Activated naive CD4-positive, alpha-beta T cell treated with anti-CD3 and anti-CD28 coated beads for 36 hours (primary cell): ENCODE results near the gene ACBD5. TPM values are rescaled to one million over a fixed set of nuclear protein-coding genes. Genes with fewer than 3 reads are reported as not detected.
"Not testable (repeated sequence)": the region's sequence is repeated elsewhere in the genome, so short reads cannot be mapped to it uniquely, and the experiment has no call there.

ENCODE experiments used
- CTCF ChIA-PET: fragments of 350-600 bp; sonication (Branson Sonifier 250); formaldehyde crosslinking; loops from one replicate; lab custom pipeline; 2021; ENCODE audit warnings: antibody characterized with exemption; lab: Charles Lee
- DNase-seq: peaks from one replicate; pipeline ENCODE4 v3.0.0-alpha.2; 2020
- H3K27ac Mint-ChIP-seq: one replicate; pipeline ENCODE4 v1.8.0; 2021; ENCODE audit warnings: mild to moderate bottlenecking, mixed read lengths
- H3K27me3 Mint-ChIP-seq: one replicate; pipeline ENCODE4 v1.8.0; 2021; ENCODE audit warnings: low read depth, mixed read lengths
- H3K36me3 Mint-ChIP-seq: one replicate; pipeline ENCODE4 v1.8.0; 2021; ENCODE audit warnings: low read depth, mixed read lengths
- H3K4me1 Mint-ChIP-seq: one replicate; pipeline ENCODE4 v1.8.0; 2021; ENCODE audit warnings: low read depth, mixed read lengths
- H3K4me3 Mint-ChIP-seq: one replicate; pipeline ENCODE4 v1.8.0; 2021; ENCODE audit warnings: mild to moderate bottlenecking, moderate library complexity, mixed read lengths
- H3K9me3 Mint-ChIP-seq: one replicate; pipeline ENCODE4 v1.8.0; 2021; ENCODE audit warnings: mixed read lengths
- intact Hi-C: fragments of 100-400 bp; cut with micrococcal nuclease; formaldehyde crosslinking; loops from one replicate; pipeline ENCODE4 v1.15.1; 2023
- total RNA-seq, 2 experiments: library from RNA; stranded (reverse); gene quantifications; one replicate each; pipeline ENCODE4 v1.2.3, GENCODE V29; 2021

ACBD5 gene, protein sequence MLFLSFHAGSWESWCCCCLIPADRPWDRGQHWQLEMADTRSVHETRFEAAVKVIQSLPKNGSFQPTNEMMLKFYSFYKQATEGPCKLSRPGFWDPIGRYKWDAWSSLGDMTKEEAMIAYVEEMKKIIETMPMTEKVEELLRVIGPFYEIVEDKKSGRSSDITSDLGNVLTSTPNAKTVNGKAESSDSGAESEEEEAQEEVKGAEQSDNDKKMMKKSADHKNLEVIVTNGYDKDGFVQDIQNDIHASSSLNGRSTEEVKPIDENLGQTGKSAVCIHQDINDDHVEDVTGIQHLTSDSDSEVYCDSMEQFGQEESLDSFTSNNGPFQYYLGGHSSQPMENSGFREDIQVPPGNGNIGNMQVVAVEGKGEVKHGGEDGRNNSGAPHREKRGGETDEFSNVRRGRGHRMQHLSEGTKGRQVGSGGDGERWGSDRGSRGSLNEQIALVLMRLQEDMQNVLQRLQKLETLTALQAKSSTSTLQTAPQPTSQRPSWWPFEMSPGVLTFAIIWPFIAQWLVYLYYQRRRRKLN
- 10 to 100 TPM in 1 of 2 experiments, 1 to 10 TPM in 1; 8.7 to 10.4 TPM for total RNA-seq

GRCh38 chr10:27240212-27241009, at the start of gene ACBD5:
TSS of gene ACBD5 (minus strand) at chr10:27240797. CDS start at chr10:27240688, 109 bp downstream.
- Mint-ChIP-seq H3K27me3 (no peaks in the 10 kb centered on the region), H3K36me3 (peaks cover 21% of the 10 kb centered on the region), H3K9me3 (no peaks in the 10 kb centered on the region), H3K4me3 (peak within 1 kb of the TSS; percentile 93), H3K4me1 (peaks cover 22% of the 10 kb centered on the region), H3K27ac (peak within 1 kb of the TSS; percentile 100)
- intact Hi-C loops, result loop anchor here (1.0 to 10.0 kb wide), 8 partner anchors 122 to 1292 kb away; partner anchors contain the start of gene WAC
- peak; percentile 74 for DNase-seq
- CTCF ChIA-PET, result interaction anchor here (0.7 to 1.2 kb wide), 3 partner anchors 17 to 86 kb away, joined by 3 to 5 read pairs (median 3); partner anchors contain the start of gene YME1L1

- Mint-ChIP-seq H3K9me3 (no peaks in the 10 kb centered on the region), H3K4me3 (no peak overlapping the region), H3K27ac (peak overlapping the region; percentile 77), H3K36me3 (no peaks in the 10 kb centered on the region), H3K27me3 (no peaks in the 10 kb centered on the region), H3K4me1 (peaks cover 5% of the 10 kb centered on the region)
- CTCF ChIA-PET, result interaction anchor here (0.7 to 1.3 kb wide), 2 partner anchors 9 to 61 kb away, joined by 3 to 7 read pairs; no protein-coding TSS in a partner anchor
- peak; percentile 71 for DNase-seq
- intact Hi-C loops, result loop anchor here (1.0 kb wide), 3 partner anchors 43 to 395 kb away; no protein-coding TSS in a partner anchor
Measured at GRCh38 chr10:27285093-27285492, 44.5 kb upstream of the ACBD5 start.

DNA sequence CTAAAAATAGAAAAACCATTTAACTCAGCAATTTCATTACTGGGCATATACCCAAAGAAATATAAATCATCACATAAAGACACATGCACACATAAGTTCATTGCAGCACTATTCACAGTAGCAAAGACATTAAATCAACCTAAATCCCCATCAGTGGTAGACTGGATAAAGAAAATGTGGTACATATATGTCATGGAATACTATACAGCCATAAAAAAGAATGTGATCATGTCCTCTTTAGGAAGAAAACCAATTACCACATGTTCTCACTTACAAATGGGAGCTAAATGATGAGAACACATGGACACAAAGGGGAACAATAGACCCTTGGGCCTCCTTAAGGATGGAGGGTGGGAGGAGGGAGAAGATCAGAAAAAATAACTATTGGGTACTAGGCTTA, 36.0 kb upstream of the ACBD5 start:
- intact Hi-C loops, result no loop called here
- CTCF ChIA-PET, result interaction anchor here (0.6 kb wide), 1 partner anchor 8 kb away, joined by 3 read pairs; no protein-coding TSS in a partner anchor

GRCh38 chr10:27266025-27266424, 25.4 kb upstream of the ACBD5 start:
- CTCF ChIA-PET, H3K9me3 Mint-ChIP-seq, intact Hi-C loops, H3K4me1 Mint-ChIP-seq, H3K27ac Mint-ChIP-seq, DNase-seq, H3K4me3 Mint-ChIP-seq, H3K36me3 Mint-ChIP-seq: not testable (repeated sequence)
- peaks cover 19% of the 10 kb centered on the region for H3K27me3 Mint-ChIP-seq

More for the DNA sequence above, 36.0 kb upstream of the ACBD5 start:
- no peak for DNase-seq
- H3K4me3 Mint-ChIP-seq, result no peak overlapping the region
- no peaks in the 10 kb centered on the region for H3K4me1 Mint-ChIP-seq
- peaks cover 27% of the 10 kb centered on the region for H3K27me3 Mint-ChIP-seq
- no peak overlapping the region for H3K27ac Mint-ChIP-seq
- H3K9me3 Mint-ChIP-seq, result no peaks in the 10 kb centered on the region
- no peaks in the 10 kb centered on the region for H3K36me3 Mint-ChIP-seq

DNA sequence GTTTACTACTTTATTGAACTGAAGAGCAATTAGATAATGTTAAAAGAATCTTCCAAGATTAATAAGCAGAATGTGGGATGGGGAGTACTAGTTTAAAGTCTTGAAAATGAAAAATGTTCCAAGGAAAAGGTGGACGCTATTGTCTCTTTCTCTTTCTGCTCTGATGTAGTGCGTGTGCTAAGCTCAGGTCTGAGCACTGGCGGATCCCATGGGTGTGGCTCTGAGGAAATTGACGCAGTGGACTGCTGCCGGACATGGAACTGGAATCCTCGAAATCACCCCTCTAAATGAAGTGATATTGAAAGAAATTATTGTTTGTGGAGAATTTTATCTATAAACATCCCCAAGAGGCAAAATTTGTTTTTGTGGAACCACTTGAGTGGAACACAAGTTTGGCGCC, 22.2 kb upstream of the ACBD5 start:
- peaks cover 14% of the 10 kb centered on the region for H3K4me1 Mint-ChIP-seq
- H3K36me3 Mint-ChIP-seq, CTCF ChIA-PET, H3K4me3 Mint-ChIP-seq, H3K27ac Mint-ChIP-seq, intact Hi-C loops, DNase-seq, H3K9me3 Mint-ChIP-seq: not testable (repeated sequence)
- H3K27me3 Mint-ChIP-seq, result peaks cover 39% of the 10 kb centered on the region

DNA sequence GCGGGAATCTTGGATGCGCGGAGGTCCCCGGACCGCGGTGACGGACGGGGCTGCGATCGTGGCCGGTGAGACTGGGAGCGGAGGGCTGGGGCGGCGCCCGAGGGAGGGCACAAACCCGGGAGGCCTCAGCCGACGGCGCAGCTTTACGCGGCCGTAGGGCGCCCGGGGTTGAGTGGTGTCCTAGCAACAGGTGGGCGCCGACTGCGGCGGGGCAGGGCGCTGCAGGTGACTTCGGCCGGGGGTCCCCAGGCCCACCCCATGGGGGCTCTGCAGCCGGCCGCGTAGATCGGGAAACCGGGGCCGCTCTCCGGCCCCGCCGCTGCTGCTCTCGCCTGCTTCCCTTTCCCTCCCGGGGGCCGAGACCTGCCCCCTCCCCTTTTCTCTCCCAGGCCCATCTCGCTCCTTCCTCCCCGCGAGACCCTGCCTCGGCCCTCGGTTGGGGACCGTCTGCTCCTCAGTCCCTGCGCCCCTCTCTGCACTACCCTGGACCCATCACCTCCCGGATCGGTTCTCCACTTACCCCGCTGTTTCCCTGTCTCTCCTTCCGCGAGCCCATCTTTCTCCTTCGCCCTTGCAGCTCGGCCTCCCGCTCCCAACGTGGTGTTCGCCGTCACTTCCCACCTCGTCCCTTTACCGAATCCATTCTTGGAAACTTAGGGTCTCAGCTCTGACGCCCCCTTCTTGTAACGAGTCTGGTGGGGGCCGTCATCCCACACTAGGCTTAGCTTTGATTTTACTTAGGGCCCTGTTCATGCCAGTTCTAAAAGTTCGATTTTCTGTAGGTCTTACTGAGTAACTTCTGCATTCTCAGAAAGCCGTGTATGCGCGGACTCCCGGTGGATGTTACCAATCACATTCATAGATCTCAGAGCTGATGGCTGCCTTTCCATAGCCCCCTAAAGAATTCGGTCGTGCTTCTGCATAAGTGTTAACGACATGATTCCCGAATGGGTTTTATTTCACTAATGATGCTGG, 18.5 kb upstream of the ACBD5 start:
- intact Hi-C loops, result no loop called here
- DNase-seq, result peak; percentile 23
- H3K27me3 Mint-ChIP-seq, result peaks cover 44% of the 10 kb centered on the region

DNA sequence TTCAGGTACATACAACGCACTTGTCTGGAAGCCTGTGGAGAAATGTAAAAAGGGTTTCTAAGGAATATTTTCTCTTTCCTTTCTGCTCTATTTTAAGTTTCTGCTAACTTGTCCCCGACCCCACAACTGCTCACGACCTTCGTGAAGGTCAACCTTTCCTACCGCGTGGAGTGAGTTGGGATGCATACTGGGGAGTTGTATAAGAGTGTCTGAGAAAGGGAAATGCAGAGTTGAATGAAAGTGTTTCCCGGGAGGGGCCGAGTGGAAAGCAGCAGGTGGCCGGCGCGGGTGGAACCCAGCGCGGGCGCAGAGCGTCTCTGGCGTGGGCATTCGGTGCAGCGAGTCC, 17.9 kb upstream of the ACBD5 start:
- no peak overlapping the region for H3K27ac Mint-ChIP-seq
- CTCF ChIA-PET, result no interaction called here
- intact Hi-C loops, result no loop called here
- no peak for DNase-seq
- H3K27me3 Mint-ChIP-seq, result peaks cover 41% of the 10 kb centered on the region
- H3K4me3 Mint-ChIP-seq, result peak overlapping the region; percentile 79
- H3K9me3 Mint-ChIP-seq, result peaks cover 8% of the 10 kb centered on the region
- H3K36me3 Mint-ChIP-seq, result peaks cover 3% of the 10 kb centered on the region
- peaks cover 22% of the 10 kb centered on the region for H3K4me1 Mint-ChIP-seq

More for the DNA sequence above, 18.5 kb upstream of the ACBD5 start:
- peaks cover 8% of the 10 kb centered on the region for H3K9me3 Mint-ChIP-seq
- peak overlapping the region; percentile 85 for H3K4me3 Mint-ChIP-seq
- H3K27ac Mint-ChIP-seq, result no peak overlapping the region
- peaks cover 3% of the 10 kb centered on the region for H3K36me3 Mint-ChIP-seq
- H3K4me1 Mint-ChIP-seq, result peaks cover 19% of the 10 kb centered on the region
- CTCF ChIA-PET, result no interaction called here

- Mint-ChIP-seq H3K9me3 (peaks cover 8% of the 10 kb centered on the region), H3K4me1 (peaks cover 28% of the 10 kb centered on the region), H3K36me3 (peaks cover 3% of the 10 kb centered on the region), H3K4me3 (no peak overlapping the region), H3K27me3 (peaks cover 32% of the 10 kb centered on the region), H3K27ac (no peak overlapping the region)
- CTCF ChIA-PET, result interaction anchor here (1.1 kb wide), 1 partner anchor 105 kb away, joined by 3 read pairs; no protein-coding TSS in a partner anchor
- DNase-seq, result no peak
- intact Hi-C loops, result loop anchor here (1.0 kb wide), 1 partner anchor 13 kb away; no protein-coding TSS in a partner anchor
Measured at GRCh38 chr10:27256299-27257189, 15.9 kb upstream of the ACBD5 start.

DNA sequence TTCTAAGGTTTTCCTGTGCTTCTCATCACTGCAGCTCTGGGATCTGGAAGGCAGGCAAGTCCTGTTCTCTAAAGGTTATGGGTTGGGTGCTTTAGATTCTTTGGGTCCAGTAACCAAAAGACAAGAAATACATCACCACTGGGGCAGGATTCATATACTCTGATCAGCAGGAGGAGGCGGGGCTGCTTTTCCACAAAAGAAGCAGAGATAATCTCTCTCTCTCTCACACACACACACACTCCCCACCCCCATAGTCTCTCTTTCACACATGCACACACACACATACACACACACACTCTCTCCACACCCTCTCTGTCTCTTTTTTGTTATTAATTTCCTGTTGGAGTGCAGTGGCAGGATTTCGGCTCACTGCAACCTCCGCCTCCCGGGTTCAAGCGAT, 13.0 kb upstream of the ACBD5 start:
- CTCF ChIA-PET, result interaction anchor here (0.6 kb wide), 1 partner anchor 191 kb away, joined by 4 read pairs; no protein-coding TSS in a partner anchor
- intact Hi-C loops, result no loop called here
- no peak overlapping the region for H3K27ac Mint-ChIP-seq
- H3K4me3 Mint-ChIP-seq, result peak overlapping the region; percentile 73
- no peak for DNase-seq
- peaks cover 8% of the 10 kb centered on the region for H3K9me3 Mint-ChIP-seq
- peaks cover 21% of the 10 kb centered on the region for H3K4me1 Mint-ChIP-seq
- H3K36me3 Mint-ChIP-seq, result no peaks in the 10 kb centered on the region
- peaks cover 16% of the 10 kb centered on the region for H3K27me3 Mint-ChIP-seq

DNA sequence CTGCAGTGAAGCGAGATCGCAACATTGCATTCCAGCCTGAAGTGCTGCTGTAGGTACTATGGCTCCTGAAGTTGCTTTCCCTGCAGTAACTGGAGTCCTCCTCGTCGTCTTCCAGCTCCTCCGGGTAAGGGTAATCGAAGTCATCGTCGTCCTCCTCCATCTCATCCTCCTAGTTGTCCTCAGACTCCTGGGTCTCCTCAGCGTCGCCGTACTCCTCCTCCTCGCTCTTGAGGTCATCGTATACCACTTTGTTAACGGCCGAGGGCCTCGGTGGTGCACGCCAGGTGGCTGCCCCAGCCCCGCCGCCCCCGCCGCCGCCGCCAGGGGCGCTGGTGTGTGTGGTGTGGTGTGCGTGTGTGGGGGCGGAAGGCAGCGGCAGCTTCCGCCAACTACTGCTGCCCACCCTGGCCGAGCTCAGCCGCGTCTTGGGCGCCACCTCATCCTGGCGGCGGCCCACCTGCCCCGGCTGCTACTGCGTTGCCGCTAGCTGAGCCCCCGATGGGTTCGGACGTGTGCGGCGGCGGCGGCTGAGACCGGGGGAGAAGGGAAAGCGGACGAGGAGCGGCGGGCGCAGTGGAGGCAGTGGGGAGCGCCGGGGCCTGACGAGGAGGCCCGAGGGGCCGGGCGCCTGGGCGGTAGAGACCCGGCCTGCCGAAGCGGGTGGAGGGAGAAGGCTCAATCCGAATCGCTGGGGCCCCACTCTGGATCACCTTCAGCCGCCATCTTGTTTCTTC, 11.8 kb upstream of the ACBD5 start:
- intact Hi-C loops, result loop anchor here (1.0 kb wide), 1 partner anchor 9 kb away; no protein-coding TSS in a partner anchor
- H3K27me3 Mint-ChIP-seq, result peaks cover 5% of the 10 kb centered on the region
- CTCF ChIA-PET, result interaction anchor here (0.6 to 1.5 kb wide), 3 partner anchors 9 to 35 kb away, joined by 3 to 12 read pairs (median 4); no protein-coding TSS in a partner anchor

More for the DNA sequence above, 11.8 kb upstream of the ACBD5 start:
- H3K4me3 Mint-ChIP-seq, result peak overlapping the region; percentile 73
- H3K36me3 Mint-ChIP-seq, result no peaks in the 10 kb centered on the region
- DNase-seq, result peak; percentile 80
- H3K4me1 Mint-ChIP-seq, result peaks cover 10% of the 10 kb centered on the region
- peaks cover 7% of the 10 kb centered on the region for H3K9me3 Mint-ChIP-seq
- peak overlapping the region; percentile 78 for H3K27ac Mint-ChIP-seq
